A673 (cell line): ENCODE data around the gene MEIKIN.

ENCODE experiments used
- CTCF ChIP-seq: fragments of 300-800, 200-600 bp; sonication (generic); conservative IDR thresholded peaks from 2 replicates; pipeline ENCODE4 v1.5.1; 2017; ENCODE audit warnings: low read depth, mild to moderate bottlenecking, antibody characterized with exemption, low read length, moderate library complexity, mixed read lengths
- EZH2 ChIP-seq: fragments of 200-600 bp; sonication (generic); IDR thresholded peaks from 2 replicates; pipeline ENCODE4 v1.6.1; 2017; ENCODE audit warnings: borderline replicate concordance, low read depth, mild to moderate bottlenecking, mixed read lengths, antibody characterized with exemption, low read length; ENCODE audit not compliant: poor library complexity, severe bottlenecking

- TF ChIP-seq CTCF: no peak
- no peak for TF ChIP-seq EZH2
Measured at GRCh38 chr5:131952301-131952857, 6.9 kb upstream of the MEIKIN start.
